Measurements from ENCODE around the gene PDIA2.
"Not testable (repeated sequence)": the region's sequence is repeated elsewhere in the genome, so short reads cannot be mapped to it uniquely, and the experiment has no call there.

Gene PDIA2

GRCh38 chr16:264440-264951 is 18.5 kb upstream of the PDIA2 start:
- DNase-seq (ENCODE audit: low spot score) = no peak

GRCh38 chr16:265002-265529 is 17.9 kb upstream of the PDIA2 start:
- DNase-seq (ENCODE audit: low spot score) = no peak

GRCh38 chr16:265711-266110 is 17.3 kb upstream of the PDIA2 start:
- DNase-seq (ENCODE audit: low spot score) = no peak

GRCh38 chr16:266258-267164 is 16.5 kb upstream of the PDIA2 start:
- no peak for DNase-seq (ENCODE audit: low spot score)

GRCh38 chr16:267562-267961 is 15.4 kb upstream of the PDIA2 start:
- not testable (repeated sequence) for DNase-seq (ENCODE audit: low spot score)

GRCh38 chr16:268141-269053 is 14.6 kb upstream of the PDIA2 start:
- DNase-seq (ENCODE audit: low spot score) = no peak

- DNase-seq (ENCODE audit: low spot score) = no peak
Measured at GRCh38 chr16:269061-269796, 13.7 kb upstream of the PDIA2 start.

GRCh38 chr16:270381-271255 is 12.3 kb upstream of the PDIA2 start:
- DNase-seq (ENCODE audit: low spot score) = no peak

- no peak for DNase-seq (ENCODE audit: low spot score)
Measured at GRCh38 chr16:272633-273546, 10.1 kb upstream of the PDIA2 start.

- peak; percentile 83 for DNase-seq (ENCODE audit: low spot score)
Measured at GRCh38 chr16:273547-274421, 9.2 kb upstream of the PDIA2 start.

- no peak for DNase-seq (ENCODE audit: low spot score)
Measured at GRCh38 chr16:275041-275641, 7.8 kb upstream of the PDIA2 start.

- no peak for DNase-seq (ENCODE audit: low spot score)
Measured at GRCh38 chr16:275786-276232, 7.2 kb upstream of the PDIA2 start, which contains the start of gene RGS11. Gene RGS11, minus strand, starts transcription at chr16:275944. Its CDS starts 33 bp downstream, at chr16:275911.

GRCh38 chr16:276426-277077 is 6.4 kb upstream of the PDIA2 start:
- DNase-seq (ENCODE audit: low spot score) = no peak

GRCh38 chr16:278863-279366 is 4.0 kb upstream of the PDIA2 start:
- DNase-seq (ENCODE audit: low spot score) = no peak

GRCh38 chr16:279531-279930 is 3.4 kb upstream of the PDIA2 start:
- no peak for DNase-seq (ENCODE audit: low spot score)

GRCh38 chr16:280005-280460 is 2.9 kb upstream of the PDIA2 start:
- DNase-seq (ENCODE audit: low spot score) = no peak

GRCh38 chr16:280552-280951 is 2.4 kb upstream of the PDIA2 start, which contains the start of gene ARHGDIG:
Gene ARHGDIG, plus strand, starts transcription at chr16:280591. Its CDS starts 90 bp downstream, at chr16:280681.
- DNase-seq (ENCODE audit: low spot score) = no peak

Measured in HuH-7.5 (cell line).